ENCODE results near the gene HNF1B.

- no peak for TF ChIP-seq POLR2AphosphoS5 (IDR thresholded peaks at IDR 0.05; ENCODE audit: borderline replicate concordance, low read depth, low read length)
- TF ChIP-seq EZH2 (IDR thresholded peaks at IDR 0.05), result no peak
Observed at GRCh38 chr17:37732316-37732715, 12.5 kb downstream of the HNF1B start.
